Right atrium auricular region (tissue), 2 donors: Measurements from ENCODE around the gene CACNA1A. TPM values are rescaled to one million over a fixed set of nuclear protein-coding genes. Genes with fewer than 3 reads are reported as not detected.

Experiments used
- DNase-seq: peaks from one replicate; pipeline ENCODE4 v3.0.0-alpha.2; 2019; ENCODE audit warnings: low spot score
- H3K27ac ChIP-seq, 2 donors: fragments of 200-600 bp; sonication (generic); 1 replicate in 1 of 2; 2 replicates in 1 of 2; pipeline ENCODE4 v1.5.1; 2016 to 2019
- H3K27me3 ChIP-seq, 2 donors: fragments of 200-600 bp; sonication (generic); one replicate each; pipeline versions ENCODE4 v1.5.1 to v1.6.0; 2017 to 2019
- H3K36me3 ChIP-seq: fragments of 200-600 bp; sonication (generic); one replicate; pipeline ENCODE4 v1.5.1; 2016
- H3K4me1 ChIP-seq, 2 donors: fragments of 200-600 bp; sonication (generic); one replicate each; pipeline versions ENCODE4 v1.5.1 to v1.6.0; 2017 to 2019
- H3K4me3 ChIP-seq, 2 donors: fragments of 200-600 bp; sonication (generic); 1 replicate in 1 of 2; 2 replicates in 1 of 2; pipeline ENCODE4 v1.5.1; 2017 to 2019; ENCODE audit warnings: mild to moderate bottlenecking in 1 of 2, moderate library complexity in 1 of 2
- H3K9me3 ChIP-seq, 2 donors: fragments of 200-600 bp; sonication (generic); one replicate each; pipeline ENCODE4 v1.5.1; 2019
- CTCF ChIP-seq, 2 donors: fragments of 200-600 bp; sonication (generic); IDR thresholded peaks; one replicate each; pipeline ENCODE4 v1.5.1; 2019; ENCODE audit warnings: antibody characterized with exemption in 2 of 2
- total RNA-seq, 2 donors: library from RNA; depleted of rRNA; stranded (reverse); fragments of >200 nt; gene quantifications; one replicate each; pipeline ENCODE4 v1.1.0, GENCODE V29; 2016

Gene CACNA1A
- total RNA-seq, 2 donors from 2014 or later = 0.28 to 0.48 TPM

- H3K4me3 ChIP-seq = no peak overlapping the region
- H3K4me1 ChIP-seq = no peaks in the 10 kb centered on the region
- no peaks in the 10 kb centered on the region for H3K36me3 ChIP-seq
- no peak for DNase-seq
- no peak for TF ChIP-seq CTCF (IDR thresholded peaks at IDR 0.05)
- no peaks in the 10 kb centered on the region for H3K27me3 ChIP-seq
- no peak overlapping the region for H3K27ac ChIP-seq
- H3K9me3 ChIP-seq = no peaks in the 10 kb centered on the region
Measured at GRCh38 chr19:13492128-13492527, 14.2 kb downstream of the CACNA1A start.

GRCh38 chr19:13487985-13488384 lies 18.3 kb downstream of the CACNA1A start:
- TF ChIP-seq CTCF (IDR thresholded peaks at IDR 0.05) = no peak
- no peaks in the 10 kb centered on the region for H3K27me3 ChIP-seq
- no peak overlapping the region for H3K27ac ChIP-seq
- H3K4me3 ChIP-seq = no peak overlapping the region
- no peaks in the 10 kb centered on the region for H3K4me1 ChIP-seq
- no peak for DNase-seq
- H3K36me3 ChIP-seq = no peaks in the 10 kb centered on the region
- peaks cover 0 to 5% of the 10 kb centered on the region in 2 donors for H3K9me3 ChIP-seq

GRCh38 chr19:13484166-13484565 lies 22.1 kb downstream of the CACNA1A start:
- TF ChIP-seq CTCF (IDR thresholded peaks at IDR 0.05) = no peak
- H3K36me3 ChIP-seq = no peaks in the 10 kb centered on the region
- peaks cover 0 to 6% of the 10 kb centered on the region in 2 donors for H3K9me3 ChIP-seq
- no peaks in the 10 kb centered on the region for H3K4me1 ChIP-seq
- no peak for DNase-seq
- no peak overlapping the region for H3K27ac ChIP-seq
- H3K27me3 ChIP-seq = no peaks in the 10 kb centered on the region
- H3K4me3 ChIP-seq = no peak overlapping the region

- no peaks in the 10 kb centered on the region for H3K4me1 ChIP-seq
- no peak overlapping the region for H3K4me3 ChIP-seq
- no peaks in the 10 kb centered on the region for H3K27me3 ChIP-seq
- H3K27ac ChIP-seq = no peak overlapping the region
- no peak for TF ChIP-seq CTCF (IDR thresholded peaks at IDR 0.05)
- DNase-seq = no peak
- peaks cover 0 to 6% of the 10 kb centered on the region in 2 donors for H3K9me3 ChIP-seq
- no peaks in the 10 kb centered on the region for H3K36me3 ChIP-seq
Measured at GRCh38 chr19:13483215-13483614, 23.1 kb downstream of the CACNA1A start.

- Histone ChIP-seq H3K9me3 (peaks cover 0 to 26% of the 10 kb centered on the region in 2 donors), H3K4me1 (no peaks in the 10 kb centered on the region), H3K27me3 (no peaks in the 10 kb centered on the region), H3K4me3 (no peak overlapping the region), H3K27ac (no peak overlapping the region), H3K36me3 (no peaks in the 10 kb centered on the region)
- DNase-seq = no peak
- no peak for TF ChIP-seq CTCF (IDR thresholded peaks at IDR 0.05)
Measured at GRCh38 chr19:13478576-13478975, 27.7 kb downstream of the CACNA1A start.

GRCh38 chr19:13476071-13476470 lies 30.2 kb downstream of the CACNA1A start:
- H3K4me3 ChIP-seq = no peak overlapping the region

More at GRCh38 chr19:13476071-13476470, 30.2 kb downstream of the CACNA1A start:
- Histone ChIP-seq H3K4me1 (no peaks in the 10 kb centered on the region), H3K36me3 (no peaks in the 10 kb centered on the region), H3K27ac (no peak overlapping the region), H3K9me3 (peaks cover 0 to 20% of the 10 kb centered on the region in 2 donors), H3K27me3 (no peaks in the 10 kb centered on the region)
- no peak for DNase-seq
- no peak for TF ChIP-seq CTCF (IDR thresholded peaks at IDR 0.05)
